Activated CD8-positive, alpha-beta memory T cell treated with anti-CD3 and anti-CD28 coated beads, Interleukin-2, amount 50 U/mL, for 48 hours (primary cell): Measurements from ENCODE around the gene NTPCR.
"Not testable (repeated sequence)": the region's sequence is repeated elsewhere in the genome, so short reads cannot be mapped to it uniquely, and the experiment has no call there.

ENCODE experiments used
- DNase-seq: peaks from one replicate; pipeline ENCODE4 v3.0.0-alpha.2; 2020

The NTPCR gene

GRCh38 chr1:232950197-232951176, at the start of gene NTPCR:
Gene NTPCR, plus strand, starts transcription at chr1:232950611. Its CDS starts 100 bp downstream, at chr1:232950711.
- peak; percentile 99 for DNase-seq

GRCh38 chr1:232900818-232901217, 49.6 kb upstream of the NTPCR start:
- no peak for DNase-seq

- no peak for DNase-seq
These were observed 49.2 kb upstream of the NTPCR start for GRCh38 chr1:232901255-232901654.

- no peak for DNase-seq
These were observed 47.5 kb upstream of the NTPCR start for GRCh38 chr1:232902774-232903350.

- DNase-seq, result no peak
These were observed 46.3 kb upstream of the NTPCR start for GRCh38 chr1:232904131-232904530.

GRCh38 chr1:232904566-232904965, 45.8 kb upstream of the NTPCR start:
- no peak for DNase-seq

GRCh38 chr1:232905331-232906034, 44.9 kb upstream of the NTPCR start:
- DNase-seq, result no peak

GRCh38 chr1:232906441-232906840, 44.0 kb upstream of the NTPCR start:
- DNase-seq, result no peak

GRCh38 chr1:232908831-232909230, 41.6 kb upstream of the NTPCR start:
- DNase-seq, result no peak

- DNase-seq, result no peak
These were observed 40.7 kb upstream of the NTPCR start for GRCh38 chr1:232909752-232910151.

GRCh38 chr1:232911027-232911599, 39.3 kb upstream of the NTPCR start:
- DNase-seq, result no peak

- DNase-seq, result no peak
These were observed 37.4 kb upstream of the NTPCR start for GRCh38 chr1:232912845-232913580.

- not testable (repeated sequence) for DNase-seq
These were observed 36.1 kb upstream of the NTPCR start for GRCh38 chr1:232914271-232914670.

GRCh38 chr1:232915212-232915611, 35.2 kb upstream of the NTPCR start:
- no peak for DNase-seq

- DNase-seq, result no peak
These were observed 33.4 kb upstream of the NTPCR start for GRCh38 chr1:232917053-232917452.

- DNase-seq, result no peak
These were observed 29.0 kb upstream of the NTPCR start for GRCh38 chr1:232921381-232921780.

GRCh38 chr1:232922485-232922884, 27.9 kb upstream of the NTPCR start:
- no peak for DNase-seq

GRCh38 chr1:232923739-232924386, 26.5 kb upstream of the NTPCR start:
- DNase-seq, result peak; percentile 68

GRCh38 chr1:232924874-232925273, 25.5 kb upstream of the NTPCR start:
- DNase-seq, result no peak

GRCh38 chr1:232925421-232926220, 24.8 kb upstream of the NTPCR start:
- DNase-seq, result no peak

- DNase-seq, result not testable (repeated sequence)
These were observed 23.2 kb upstream of the NTPCR start for GRCh38 chr1:232927166-232927565.
